ENCODE results near the gene BMF.
"Not testable (repeated sequence)": the region's sequence is repeated elsewhere in the genome, so short reads cannot be mapped to it uniquely, and the experiment has no call there.

Gene BMF, protein sequence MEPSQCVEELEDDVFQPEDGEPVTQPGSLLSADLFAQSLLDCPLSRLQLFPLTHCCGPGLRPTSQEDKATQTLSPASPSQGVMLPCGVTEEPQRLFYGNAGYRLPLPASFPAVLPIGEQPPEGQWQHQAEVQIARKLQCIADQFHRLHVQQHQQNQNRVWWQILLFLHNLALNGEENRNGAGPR

DNA sequence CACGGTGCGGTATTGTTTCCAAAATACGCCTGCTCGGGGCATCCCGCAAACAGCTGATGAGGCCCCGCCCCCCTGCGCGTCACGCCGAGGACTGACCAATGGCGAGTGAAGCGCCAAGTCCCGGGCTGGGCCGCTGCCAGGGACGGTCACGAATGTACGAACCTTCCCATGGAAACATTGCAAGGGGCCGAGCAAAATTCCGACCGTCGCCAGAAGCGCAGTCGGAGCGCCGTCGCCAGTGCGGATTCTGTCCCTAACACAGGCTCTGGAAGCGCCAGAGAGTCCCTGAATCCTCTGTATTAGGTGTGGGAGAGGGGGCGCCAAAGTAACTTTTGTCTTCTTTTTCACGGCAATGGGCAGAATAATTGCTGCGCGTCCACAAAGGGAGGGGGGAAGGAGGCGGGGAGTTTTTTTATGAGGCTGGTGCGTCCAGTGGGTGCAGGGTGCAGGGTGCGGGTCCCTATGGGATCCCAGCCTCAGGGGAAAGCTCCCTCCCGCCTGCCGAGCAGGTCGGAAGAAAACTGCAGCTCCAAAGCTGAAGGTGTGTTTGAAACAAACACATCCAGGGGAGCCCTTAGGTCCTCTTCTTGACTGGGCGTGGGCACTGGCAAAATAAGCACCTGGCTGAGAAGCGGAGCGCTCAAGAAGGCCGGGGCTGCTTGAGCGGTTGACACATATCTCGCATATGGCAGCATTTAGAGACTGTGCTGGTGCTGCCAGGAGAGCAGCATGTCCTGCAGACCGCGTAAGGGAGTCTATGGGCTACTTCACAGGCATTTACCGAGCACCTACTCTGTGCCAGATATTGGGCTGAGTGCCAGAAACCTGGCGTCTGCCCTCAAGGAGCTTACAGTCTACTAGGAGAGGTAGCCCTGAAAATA is at the start of gene BMF:
TSS of gene BMF (minus strand) at position 25 of the 881 bp plus-strand sequence. CDS start 2,793 bp downstream, outside the sequence.
- TF ChIP-seq, protein P1, sequence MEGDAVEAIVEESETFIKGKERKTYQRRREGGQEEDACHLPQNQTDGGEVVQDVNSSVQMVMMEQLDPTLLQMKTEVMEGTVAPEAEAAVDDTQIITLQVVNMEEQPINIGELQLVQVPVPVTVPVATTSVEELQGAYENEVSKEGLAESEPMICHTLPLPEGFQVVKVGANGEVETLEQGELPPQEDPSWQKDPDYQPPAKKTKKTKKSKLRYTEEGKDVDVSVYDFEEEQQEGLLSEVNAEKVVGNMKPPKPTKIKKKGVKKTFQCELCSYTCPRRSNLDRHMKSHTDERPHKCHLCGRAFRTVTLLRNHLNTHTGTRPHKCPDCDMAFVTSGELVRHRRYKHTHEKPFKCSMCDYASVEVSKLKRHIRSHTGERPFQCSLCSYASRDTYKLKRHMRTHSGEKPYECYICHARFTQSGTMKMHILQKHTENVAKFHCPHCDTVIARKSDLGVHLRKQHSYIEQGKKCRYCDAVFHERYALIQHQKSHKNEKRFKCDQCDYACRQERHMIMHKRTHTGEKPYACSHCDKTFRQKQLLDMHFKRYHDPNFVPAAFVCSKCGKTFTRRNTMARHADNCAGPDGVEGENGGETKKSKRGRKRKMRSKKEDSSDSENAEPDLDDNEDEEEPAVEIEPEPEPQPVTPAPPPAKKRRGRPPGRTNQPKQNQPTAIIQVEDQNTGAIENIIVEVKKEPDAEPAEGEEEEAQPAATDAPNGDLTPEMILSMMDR (IDR thresholded peaks at IDR 0.05; ENCODE audit: control insufficient read depth, extremely low read depth, insufficient read depth): peak; percentile 45
- peak within 1 kb of the TSS; percentile 71 for H3K4me3 ChIP-seq (ENCODE audit: low read depth, low read length)

DNA sequence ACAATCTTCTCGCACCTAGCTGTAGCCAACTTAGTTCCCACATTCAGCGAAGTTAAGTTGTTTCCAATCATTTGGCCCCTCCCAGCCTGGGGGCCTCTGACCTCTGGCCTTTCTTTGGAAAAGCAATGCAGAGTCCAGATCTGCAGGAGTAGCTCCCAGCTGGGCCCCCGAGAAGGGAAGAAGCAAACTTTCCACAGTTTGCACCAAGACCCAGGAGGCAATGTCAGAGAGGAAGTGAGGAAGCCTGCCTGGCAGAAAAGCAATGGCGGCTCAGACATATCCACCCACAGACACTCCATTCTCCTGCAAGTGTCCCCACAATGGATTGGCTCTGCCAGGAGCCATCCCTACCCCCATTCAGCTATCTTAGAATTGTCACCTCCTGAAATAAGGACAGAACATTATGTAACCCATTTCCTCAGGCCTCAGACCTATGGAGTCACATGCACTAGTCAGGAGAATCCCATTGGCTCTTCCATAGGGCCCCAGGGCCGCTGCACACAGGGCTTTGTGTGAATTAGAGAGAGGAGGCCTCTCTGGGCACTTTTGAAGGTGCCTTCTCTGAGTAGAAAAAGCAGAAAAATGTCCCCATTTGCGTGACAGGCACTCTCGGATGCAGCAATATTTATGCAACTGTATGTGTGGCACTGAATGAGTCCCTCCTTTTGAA is 49.2 kb upstream of the BMF start:
- DNase-seq (ENCODE audit: low read depth): no peak
- TF ChIP-seq, protein P1 (IDR thresholded peaks at IDR 0.05; ENCODE audit: control insufficient read depth, extremely low read depth, insufficient read depth): no peak
- H3K4me3 ChIP-seq (ENCODE audit: low read depth, low read length): no peak overlapping the region

More for the DNA sequence above, at the start of gene BMF:
- DNase-seq (ENCODE audit: low read depth): peak; percentile 99

DNA sequence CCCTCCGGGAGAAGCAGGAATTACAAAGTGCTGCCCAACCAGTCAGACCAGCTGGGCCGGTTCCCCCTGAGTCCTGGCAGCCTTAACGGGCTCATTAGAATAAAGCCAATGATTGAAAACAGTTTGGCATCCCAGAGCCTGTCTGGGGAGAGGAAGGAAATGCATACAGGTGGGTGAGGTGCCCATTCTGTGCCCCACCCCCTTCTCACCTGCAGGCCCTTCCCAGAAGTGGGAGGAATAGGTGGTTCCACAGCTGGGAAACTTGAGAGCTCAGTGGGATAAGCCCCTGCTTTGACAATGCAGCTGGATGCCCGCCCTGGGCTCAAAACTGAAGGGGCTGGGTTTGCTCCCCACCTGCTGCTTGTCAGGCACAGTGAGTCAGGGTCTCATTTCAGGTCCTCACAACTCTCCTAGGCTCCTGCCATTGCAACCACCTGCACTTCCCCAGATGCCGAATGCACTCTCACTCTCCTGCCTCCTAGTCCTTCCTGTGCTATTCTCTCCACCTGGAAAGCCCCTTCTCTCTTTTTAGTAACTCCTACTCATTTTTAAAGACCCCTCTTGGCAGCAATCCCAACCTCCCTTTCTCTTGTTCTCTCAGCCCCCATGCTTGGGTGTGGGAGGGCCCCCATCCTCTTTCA is 46.7 kb upstream of the BMF start:
- no peak overlapping the region for H3K4me3 ChIP-seq (ENCODE audit: low read depth, low read length)
- peak; percentile 63 for DNase-seq (ENCODE audit: low read depth)
- TF ChIP-seq, protein P1 (IDR thresholded peaks at IDR 0.05; ENCODE audit: control insufficient read depth, extremely low read depth, insufficient read depth): no peak

DNA sequence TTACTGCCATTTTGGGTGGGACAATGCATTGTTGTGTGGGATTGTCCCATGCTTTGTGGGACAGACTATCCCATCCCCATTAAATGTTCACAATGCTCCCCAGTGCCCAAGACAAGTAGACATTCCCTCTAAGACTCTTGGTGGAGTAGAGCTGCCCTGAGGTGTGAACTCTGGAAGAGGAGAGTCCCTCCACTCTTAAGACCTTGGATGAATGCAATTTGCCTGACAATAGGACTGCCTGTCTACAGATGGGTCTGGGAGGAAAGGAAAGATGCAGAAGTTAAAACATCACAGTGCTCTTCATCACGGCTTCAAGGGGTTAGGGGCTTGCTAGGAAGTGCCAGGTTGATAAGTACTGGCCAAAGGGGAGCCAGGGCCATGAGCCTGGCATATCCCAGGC is 46.1 kb upstream of the BMF start:
- not testable (repeated sequence) for H3K4me3 ChIP-seq (ENCODE audit: low read depth, low read length); DNase-seq (ENCODE audit: low read depth)

DNA sequence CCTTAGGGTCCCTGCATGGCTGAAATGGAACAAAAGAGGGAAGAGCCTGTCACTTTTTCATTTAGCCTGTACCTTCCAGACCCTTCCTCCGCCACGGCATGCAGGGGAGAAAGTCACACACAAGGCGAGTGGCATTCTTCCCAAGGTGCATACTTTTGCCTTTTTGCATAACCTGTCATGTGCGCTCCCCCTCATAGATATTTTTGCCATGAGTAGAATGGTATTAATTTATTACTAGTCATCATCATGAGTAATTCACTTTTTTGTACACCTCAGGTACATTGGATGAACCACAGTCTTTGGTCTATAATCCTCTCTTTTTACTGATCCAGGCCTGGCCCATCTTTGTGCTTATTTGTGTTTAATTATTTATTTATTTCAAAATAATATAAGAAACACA is 43.3 kb upstream of the BMF start:
- H3K4me3 ChIP-seq (ENCODE audit: low read depth, low read length): no peak overlapping the region
- TF ChIP-seq, protein P1 (IDR thresholded peaks at IDR 0.05; ENCODE audit: control insufficient read depth, extremely low read depth, insufficient read depth): no peak
- no peak for DNase-seq (ENCODE audit: low read depth)

DNA sequence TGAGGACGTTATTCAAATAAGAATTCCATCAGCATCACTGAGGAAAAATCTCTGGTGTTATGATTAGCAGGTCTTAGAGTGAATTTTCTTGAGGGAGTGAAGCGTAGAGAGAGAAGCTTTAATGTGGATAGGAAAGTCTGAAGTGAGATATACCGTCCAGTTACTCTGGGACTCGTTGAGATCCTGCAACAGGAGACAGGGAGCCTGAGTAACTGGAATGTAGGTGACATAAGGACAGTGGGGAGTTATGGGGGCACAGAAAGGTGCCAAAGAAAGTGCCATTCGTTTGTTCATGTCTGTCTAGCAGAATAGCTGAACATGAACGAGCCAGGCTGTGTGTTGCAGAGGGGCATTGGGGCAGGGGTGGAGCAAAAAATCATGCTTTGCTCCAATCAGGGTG is 42.8 kb upstream of the BMF start:
- no peak for DNase-seq (ENCODE audit: low read depth)
- TF ChIP-seq, protein P1 (IDR thresholded peaks at IDR 0.05; ENCODE audit: control insufficient read depth, extremely low read depth, insufficient read depth): no peak
- no peak overlapping the region for H3K4me3 ChIP-seq (ENCODE audit: low read depth, low read length)
